Endodermal cell (in vitro differentiated cells): ENCODE results near the gene NRP1. TPM values are rescaled to one million over a fixed set of nuclear protein-coding genes. Genes with fewer than 3 reads are reported as not detected.

Experiments used
- DNase-seq: peaks from one replicate; pipeline ENCODE4 v3.0.0-alpha.2; 2017
- H3K27ac ChIP-seq: 2 replicates; pipeline ENCODE4 v1.5.1; 2013; ENCODE audit warnings: mild to moderate bottlenecking, low read depth, low read length, moderate library complexity
- H3K27me3 ChIP-seq: 2 replicates; pipeline ENCODE4 v1.6.1; 2013; ENCODE audit warnings: mild to moderate bottlenecking, low read length, moderate library complexity; ENCODE audit not compliant: insufficient read depth, control insufficient read depth, poor library complexity, severe bottlenecking
- H3K36me3 ChIP-seq: 2 replicates; pipeline ENCODE4 v1.7.0; 2013; ENCODE audit warnings: mild to moderate bottlenecking, low read length, moderate library complexity; ENCODE audit not compliant: control insufficient read depth, insufficient read depth
- H3K4me1 ChIP-seq: one replicate; pipeline ENCODE4 v1.7.0; 2013; ENCODE audit warnings: low read length; ENCODE audit not compliant: control insufficient read depth, insufficient read depth
- H3K4me3 ChIP-seq: 2 replicates; pipeline ENCODE4 v1.5.1; 2013; ENCODE audit warnings: mild to moderate bottlenecking, low read length, moderate library complexity
- H3K9ac ChIP-seq: 2 replicates; pipeline ENCODE4 v1.6.1; 2013; ENCODE audit warnings: mild to moderate bottlenecking, low read length, moderate library complexity; ENCODE audit not compliant: poor library complexity, severe bottlenecking; ENCODE audit errors: extremely low read depth
- H3K9me3 ChIP-seq: 2 replicates; pipeline ENCODE4 v1.6.1; 2013; ENCODE audit warnings: mild to moderate bottlenecking, low read length, moderate library complexity; ENCODE audit not compliant: control insufficient read depth
- H3K27ac Mint-ChIP-seq: 2 replicates; pipeline ENCODE4 v1.8.0; 2020; ENCODE audit warnings: mixed read lengths
- H3K27me3 Mint-ChIP-seq: 2 replicates; pipeline ENCODE4 v1.8.0; 2021; ENCODE audit warnings: mild to moderate bottlenecking, mixed read lengths; ENCODE audit not compliant: insufficient read depth
- H3K36me3 Mint-ChIP-seq: 2 replicates; pipeline ENCODE4 v1.8.0; 2020; ENCODE audit warnings: low read depth, mixed read lengths
- H3K4me1 Mint-ChIP-seq: 2 replicates; pipeline ENCODE4 v1.8.0; 2020; ENCODE audit warnings: mixed read lengths
- H3K4me3 Mint-ChIP-seq: 2 replicates; pipeline ENCODE4 v1.8.0; 2020; ENCODE audit warnings: mild to moderate bottlenecking, moderate library complexity, mixed read lengths
- H3K9me3 Mint-ChIP-seq: 2 replicates; pipeline ENCODE4 v1.8.0; 2020; ENCODE audit warnings: mild to moderate bottlenecking, mixed read lengths
- WGBS, 2 experiments: methylation state at CpG; one replicate each; pipeline versions ENCODE4 v1.1.5 to v1.1.7; 2013; ENCODE audit warnings: missing lambda C conversion rate in 2 of 2, mixed read lengths in 1 of 2; ENCODE audit not compliant: insufficient coverage in 1 of 2, insufficient read length in 1 of 2; 5-methylcytosine and 5-hydroxymethylcytosine counted together
- total RNA-seq, 2 donors: library from RNA; stranded (reverse); fragmentation: NEBNext Ultra II Directional in 1 of 2; extraction: Animal tissue kit (Norgen Biotek cat#: 25700) in 1 of 2; gene quantifications; 2 replicates in 1 of 2; 3 replicates in 1 of 2; pipeline ENCODE4 v1.2.1, GENCODE V29; 2021
- TF ChIP-seq, protein P1 (sequence below): fragments of 200-600 bp; sonication (generic); conservative IDR thresholded peaks from 2 replicates; pipeline ENCODE4 v1.5.0; 2021; ENCODE audit warnings: antibody characterized with exemption, mild to moderate bottlenecking

Gene NRP1
- total RNA-seq, 2 donors from 2014 or later = 20.7 to 30.6 TPM

- H3K4me3 ChIP-seq = no peak overlapping the region
- H3K4me3 Mint-ChIP-seq = no peak overlapping the region
- H3K9ac ChIP-seq = no peak overlapping the region
- no peak for DNase-seq
- peaks cover 10% of the 10 kb centered on the region for H3K9me3 ChIP-seq
- peaks cover 88% of the 10 kb centered on the region for H3K36me3 ChIP-seq
- H3K4me1 ChIP-seq = no peaks in the 10 kb centered on the region
- no peak overlapping the region for H3K27ac Mint-ChIP-seq
- no peak overlapping the region for H3K27ac ChIP-seq
- TF ChIP-seq, protein P1, sequence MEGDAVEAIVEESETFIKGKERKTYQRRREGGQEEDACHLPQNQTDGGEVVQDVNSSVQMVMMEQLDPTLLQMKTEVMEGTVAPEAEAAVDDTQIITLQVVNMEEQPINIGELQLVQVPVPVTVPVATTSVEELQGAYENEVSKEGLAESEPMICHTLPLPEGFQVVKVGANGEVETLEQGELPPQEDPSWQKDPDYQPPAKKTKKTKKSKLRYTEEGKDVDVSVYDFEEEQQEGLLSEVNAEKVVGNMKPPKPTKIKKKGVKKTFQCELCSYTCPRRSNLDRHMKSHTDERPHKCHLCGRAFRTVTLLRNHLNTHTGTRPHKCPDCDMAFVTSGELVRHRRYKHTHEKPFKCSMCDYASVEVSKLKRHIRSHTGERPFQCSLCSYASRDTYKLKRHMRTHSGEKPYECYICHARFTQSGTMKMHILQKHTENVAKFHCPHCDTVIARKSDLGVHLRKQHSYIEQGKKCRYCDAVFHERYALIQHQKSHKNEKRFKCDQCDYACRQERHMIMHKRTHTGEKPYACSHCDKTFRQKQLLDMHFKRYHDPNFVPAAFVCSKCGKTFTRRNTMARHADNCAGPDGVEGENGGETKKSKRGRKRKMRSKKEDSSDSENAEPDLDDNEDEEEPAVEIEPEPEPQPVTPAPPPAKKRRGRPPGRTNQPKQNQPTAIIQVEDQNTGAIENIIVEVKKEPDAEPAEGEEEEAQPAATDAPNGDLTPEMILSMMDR = no peak
- H3K27me3 Mint-ChIP-seq = no peaks in the 10 kb centered on the region
- no peaks in the 10 kb centered on the region for H3K27me3 ChIP-seq
- H3K4me1 Mint-ChIP-seq = no peaks in the 10 kb centered on the region
- H3K9me3 Mint-ChIP-seq = no peaks in the 10 kb centered on the region
- peaks cover 57% of the 10 kb centered on the region for H3K36me3 Mint-ChIP-seq
- 96% methylated on average over 2 to 5 of the region's 5 CpGs for WGBS, 2 experiments
These were observed 117.6 kb downstream of the NRP1 start for GRCh38 chr10:33216661-33217427.

DNA sequence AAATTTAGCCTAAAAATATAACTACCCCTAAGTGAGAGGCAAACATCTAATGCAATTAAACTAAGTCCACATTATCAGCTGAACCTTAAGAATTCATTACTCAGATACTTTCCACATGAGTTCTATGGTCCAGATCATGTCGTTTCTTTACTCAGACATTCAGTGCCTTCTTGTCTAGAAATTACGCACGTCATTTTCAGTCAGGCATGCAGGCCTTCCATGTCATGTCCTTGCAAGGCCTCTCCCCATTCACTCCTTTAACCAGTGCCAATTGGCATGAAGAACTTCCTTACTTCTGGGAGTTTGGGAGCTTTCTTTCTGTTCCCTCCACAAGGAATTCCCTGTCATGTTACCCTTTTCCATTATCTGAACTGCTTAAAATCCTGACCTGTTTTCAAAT is 118.8 kb downstream of the NRP1 start:
- H3K4me1 Mint-ChIP-seq = peaks cover 9% of the 10 kb centered on the region
- TF ChIP-seq, protein P1 = no peak
- peaks cover 87% of the 10 kb centered on the region for H3K36me3 ChIP-seq

GRCh38 chr10:33215154-33215553 is 119.3 kb downstream of the NRP1 start:
- H3K36me3 Mint-ChIP-seq = peaks cover 44% of the 10 kb centered on the region

More for the DNA sequence above, 118.8 kb downstream of the NRP1 start:
- Histone ChIP-seq H3K4me3 (no peak overlapping the region), H3K27me3 (no peaks in the 10 kb centered on the region), H3K27ac (no peak overlapping the region), H3K9me3 (no peaks in the 10 kb centered on the region), H3K4me1 (no peaks in the 10 kb centered on the region), H3K9ac (no peak overlapping the region)
- DNase-seq = no peak
- Mint-ChIP-seq H3K9me3 (no peaks in the 10 kb centered on the region), H3K36me3 (peaks cover 48% of the 10 kb centered on the region), H3K4me3 (no peak overlapping the region), H3K27me3 (no peaks in the 10 kb centered on the region), H3K27ac (no peak overlapping the region)
- 97 to 100% methylated on average over 3 of the region's 3 CpGs for WGBS, 2 experiments

More at GRCh38 chr10:33215154-33215553, 119.3 kb downstream of the NRP1 start:
- whole genome bisulfite sequencing, 2 experiments = 80 to 83% methylated on average over 2 of the region's 2 CpGs
- Histone ChIP-seq H3K4me3 (no peak overlapping the region), H3K9me3 (no peaks in the 10 kb centered on the region), H3K4me1 (no peaks in the 10 kb centered on the region), H3K27ac (no peak overlapping the region), H3K27me3 (no peaks in the 10 kb centered on the region), H3K9ac (no peak overlapping the region), H3K36me3 (peaks cover 88% of the 10 kb centered on the region)
- Mint-ChIP-seq H3K4me1 (peaks cover 10% of the 10 kb centered on the region), H3K27ac (no peak overlapping the region), H3K9me3 (no peaks in the 10 kb centered on the region), H3K4me3 (no peak overlapping the region), H3K27me3 (no peaks in the 10 kb centered on the region)
- no peak for DNase-seq
- TF ChIP-seq, protein P1 = no peak
